DMS79 treated with DMSO at 0.1 percent for 48 hours (cell line): ENCODE data around the gene ACSM3.
"Not testable (repeated sequence)": the region's sequence is repeated elsewhere in the genome, so short reads cannot be mapped to it uniquely, and the experiment has no call there.

Source experiments
- DNase-seq: peaks from one replicate; lab custom pipeline; 2025; lab: John Stamatoyannopoulos, UW

The ACSM3 gene

GRCh38 chr16:20760346-20760745 lies 3.5 kb upstream of the ACSM3 start:
- DNase-seq = no peak

GRCh38 chr16:20761175-20761574 lies 2.6 kb upstream of the ACSM3 start:
- no peak for DNase-seq

- no peak for DNase-seq
Measured at GRCh38 chr16:20762404-20763123, 1.2 kb upstream of the ACSM3 start.

- DNase-seq = not testable (repeated sequence)
Measured at GRCh38 chr16:20764448-20764847, 634 bp downstream of the ACSM3 start.

- no peak for DNase-seq
Measured at GRCh38 chr16:20765732-20766131, 1.9 kb downstream of the ACSM3 start.

- DNase-seq = no peak
Measured at GRCh38 chr16:20766294-20766693, 2.5 kb downstream of the ACSM3 start.

- no peak for DNase-seq
Measured at GRCh38 chr16:20767577-20767976, 3.8 kb downstream of the ACSM3 start.

- DNase-seq = no peak
Measured at GRCh38 chr16:20768121-20768520, 4.3 kb downstream of the ACSM3 start.

GRCh38 chr16:20768818-20769217 lies 5.0 kb downstream of the ACSM3 start:
- no peak for DNase-seq

GRCh38 chr16:20773679-20774078 lies 9.9 kb downstream of the ACSM3 start:
- no peak for DNase-seq

GRCh38 chr16:20774703-20775362 lies 11.0 kb downstream of the ACSM3 start:
- no peak for DNase-seq

- no peak for DNase-seq
Measured at GRCh38 chr16:20781697-20782096, 17.9 kb downstream of the ACSM3 start.

- DNase-seq = no peak
Measured at GRCh38 chr16:20782470-20782869, 18.7 kb downstream of the ACSM3 start.

GRCh38 chr16:20784204-20784603 lies 20.4 kb downstream of the ACSM3 start:
- no peak for DNase-seq

GRCh38 chr16:20789130-20789529 lies 25.3 kb downstream of the ACSM3 start:
- no peak for DNase-seq

- DNase-seq = no peak
Measured at GRCh38 chr16:20791923-20792612, 28.3 kb downstream of the ACSM3 start.

- DNase-seq = no peak
Measured at GRCh38 chr16:20798364-20798763, 34.5 kb downstream of the ACSM3 start.

GRCh38 chr16:20799599-20799998 lies 35.8 kb downstream of the ACSM3 start:
- no peak for DNase-seq

- DNase-seq = no peak
Measured at GRCh38 chr16:20801278-20801677, 37.5 kb downstream of the ACSM3 start.

- no peak for DNase-seq
Measured at GRCh38 chr16:20803192-20803560, 39.4 kb downstream of the ACSM3 start.

GRCh38 chr16:20803561-20804214 lies 39.9 kb downstream of the ACSM3 start:
- DNase-seq = no peak

GRCh38 chr16:20805684-20806167 lies 41.9 kb downstream of the ACSM3 start:
- DNase-seq = peak; percentile 58
